GM18498 (cell line): ENCODE data around the gene TEX35.

ENCODE experiments used
- ATAC-seq: cut with Tn5 transposase; IDR thresholded peaks from one replicate; pipeline ENCODE4 v1.9.1; 2021; ENCODE audit warnings: mild to moderate bottlenecking, moderate library complexity; ENCODE audit not compliant: unreplicated experiment

TEX35 gene

DNA sequence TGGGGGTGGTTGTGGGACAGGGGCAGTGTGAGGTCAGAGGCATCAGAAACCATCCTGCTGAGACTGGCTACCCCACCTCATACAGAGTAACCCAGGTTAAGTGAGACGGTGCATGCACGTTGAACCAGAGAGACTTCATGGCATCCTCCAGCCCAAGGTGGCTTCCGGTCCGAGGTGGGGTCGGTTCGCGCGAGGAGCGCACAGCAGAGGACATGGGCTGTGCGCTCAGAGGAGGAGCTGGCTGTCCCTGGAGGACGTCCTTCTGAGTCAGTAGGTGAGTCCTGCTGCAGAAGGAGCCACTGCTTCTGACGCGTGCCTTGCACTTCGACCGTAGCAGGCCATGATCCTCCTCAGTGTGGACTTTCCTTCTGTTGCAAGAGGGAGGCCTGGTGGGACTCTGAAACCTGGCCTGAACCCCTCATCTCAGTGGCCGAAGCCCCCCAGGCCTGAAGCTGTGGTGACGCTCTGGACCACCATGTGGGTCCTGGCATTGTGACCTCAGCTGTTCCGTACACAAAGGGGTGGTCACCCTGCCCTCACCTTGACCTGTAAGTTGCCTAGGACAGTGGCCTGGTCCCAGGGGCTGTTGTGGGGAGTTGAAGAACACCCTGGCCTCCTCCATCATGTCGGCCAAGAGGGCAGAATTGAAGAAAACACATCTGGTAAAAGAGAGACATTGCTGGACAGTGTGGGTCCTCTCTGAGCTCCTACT is at the start of gene TEX35:
TEX35 (plus strand) TSS at position 544 of the 712 bp plus-strand sequence; CDS start at position 624, 80 bp downstream.
- ATAC-seq, result no peak

GRCh38 chr1:178464141-178464540 is 48.8 kb upstream of the TEX35 start:
- ATAC-seq, result no peak

DNA sequence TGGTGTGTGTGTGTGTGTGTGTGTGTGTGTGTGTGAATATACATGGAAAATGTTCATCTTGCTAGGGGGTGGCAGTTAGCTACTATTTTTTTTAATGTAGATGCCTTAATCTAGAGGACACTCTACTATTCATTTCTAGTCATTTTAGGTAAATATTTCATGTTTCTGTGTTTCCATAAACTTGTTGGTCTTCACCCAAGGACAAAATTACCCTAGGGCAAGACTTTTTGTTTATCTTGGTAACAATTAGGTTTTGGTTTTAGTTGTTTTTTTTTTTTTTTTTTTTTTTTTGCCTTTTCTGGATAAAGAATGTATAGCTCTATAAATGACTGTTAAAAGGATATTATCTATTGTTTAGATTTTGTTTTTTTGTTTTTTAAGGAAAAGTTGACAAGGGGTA is 48.3 kb upstream of the TEX35 start:
- ATAC-seq, result no peak

DNA sequence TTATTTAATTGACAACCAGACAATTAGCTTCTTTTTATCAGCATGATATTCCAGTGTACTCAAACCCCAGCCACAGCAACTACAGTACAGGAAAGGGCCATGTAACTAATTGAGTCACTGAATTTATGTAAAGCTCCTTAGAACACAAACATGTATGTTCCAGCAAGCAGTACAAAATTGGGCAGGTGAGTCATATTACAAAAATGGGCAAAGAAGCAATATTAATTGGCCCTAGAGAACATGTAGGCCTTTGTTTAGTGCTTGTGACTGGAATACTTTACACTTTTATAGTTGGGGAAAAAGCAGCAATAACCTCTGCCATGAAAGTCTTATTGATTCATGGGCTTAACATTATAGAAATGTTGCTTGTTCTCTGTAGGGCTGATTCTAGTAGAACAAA is 47.9 kb upstream of the TEX35 start:
- no peak for ATAC-seq

- no peak for ATAC-seq
Measured at GRCh38 chr1:178467837-178468236, 45.1 kb upstream of the TEX35 start.

DNA sequence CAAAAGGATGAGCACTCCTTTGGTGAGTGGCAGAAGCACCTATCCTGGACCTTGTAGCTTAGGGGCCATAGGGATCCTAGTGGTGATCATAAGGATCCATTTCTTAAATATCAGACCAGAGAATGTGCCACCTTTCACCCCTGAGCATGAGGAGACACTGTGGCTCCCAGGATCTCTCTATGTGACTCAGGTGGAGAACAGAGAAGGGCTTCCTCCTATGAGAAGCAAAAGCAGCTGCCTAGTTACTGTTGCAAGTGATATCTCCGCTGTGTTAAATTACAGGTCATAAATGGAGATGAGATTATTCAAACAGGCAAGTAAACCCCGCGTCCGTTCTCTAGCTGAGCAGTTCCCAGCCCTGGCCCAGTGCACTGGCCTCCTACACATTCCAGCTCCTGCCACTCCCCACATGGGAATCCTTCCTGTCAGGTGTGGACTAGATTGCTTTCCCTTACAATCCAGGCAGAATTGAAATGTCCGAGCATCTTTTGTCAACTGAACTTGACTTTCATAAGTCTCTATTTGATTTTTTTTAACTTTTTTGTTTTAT is 42.4 kb upstream of the TEX35 start:
- no peak for ATAC-seq

GRCh38 chr1:178472531-178472930 is 40.4 kb upstream of the TEX35 start:
- no peak for ATAC-seq

DNA sequence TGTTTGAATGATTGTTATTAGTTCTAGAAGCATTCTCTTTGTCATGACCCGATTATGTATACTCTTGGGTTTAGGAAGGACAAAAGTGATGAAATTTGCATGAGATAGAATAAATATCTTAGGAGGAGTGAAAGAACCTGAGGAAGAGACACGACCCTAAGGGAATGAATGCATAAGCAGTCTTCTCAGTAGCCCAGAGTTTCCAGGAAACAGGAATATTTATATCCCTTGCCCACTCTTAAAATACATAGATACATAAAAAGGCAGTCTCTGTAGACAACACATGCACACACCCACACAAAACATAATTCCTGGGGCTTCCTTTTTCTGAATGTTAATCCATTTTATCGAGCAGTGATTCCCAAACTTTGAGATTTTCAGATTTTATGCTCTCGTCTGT is 35.5 kb upstream of the TEX35 start:
- no peak for ATAC-seq

DNA sequence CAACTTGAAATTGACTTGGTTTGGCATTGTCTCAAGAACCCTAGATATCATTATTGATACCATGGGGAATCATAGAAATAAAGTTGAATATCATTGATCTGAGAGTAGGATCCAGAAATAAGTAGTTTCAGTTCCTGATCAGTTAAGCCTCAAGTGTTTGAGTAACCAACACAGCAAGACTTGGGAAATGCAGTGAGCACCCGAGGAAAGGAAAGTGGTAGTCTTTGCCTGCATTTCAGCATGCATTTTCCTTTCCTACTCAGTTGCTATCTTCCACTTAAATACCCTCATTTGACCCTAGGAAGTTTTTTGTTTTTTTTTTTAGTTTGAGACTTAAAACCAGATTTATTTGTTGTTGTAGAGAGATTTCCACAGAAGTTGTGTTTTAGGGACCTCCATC is 35.1 kb upstream of the TEX35 start:
- no peak for ATAC-seq

DNA sequence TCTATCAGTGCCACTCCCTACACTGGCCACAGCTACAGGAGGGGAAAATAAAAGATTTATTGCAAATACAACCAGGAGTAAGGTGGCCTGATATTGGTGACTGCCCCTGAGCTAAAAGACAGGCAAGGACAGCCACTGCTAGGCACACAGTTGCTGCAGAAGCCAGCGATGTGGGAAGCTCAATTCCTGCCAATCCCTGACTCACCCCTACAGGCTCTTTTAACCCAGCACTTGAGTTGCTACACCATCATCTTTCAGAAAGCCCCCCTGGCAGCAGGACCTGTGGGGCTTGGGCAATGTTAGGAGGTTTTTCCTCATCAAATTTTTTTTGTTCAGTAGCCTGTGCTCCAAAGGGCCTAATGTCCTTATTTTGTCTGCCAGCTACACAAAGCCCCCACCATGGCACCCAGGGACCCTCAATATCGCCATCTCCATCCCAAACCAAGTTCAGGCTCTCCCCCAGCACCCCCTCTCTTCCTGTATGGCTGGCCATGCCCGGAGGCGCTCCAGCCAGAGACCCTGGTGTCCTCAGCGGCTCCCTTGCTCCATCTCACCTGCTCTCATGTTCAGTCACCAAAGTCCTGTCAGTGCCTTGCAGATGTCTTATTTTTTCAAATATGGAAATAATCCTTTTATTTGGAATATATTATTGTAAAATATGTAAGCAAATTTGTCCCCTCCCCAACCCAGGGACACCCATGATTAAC is 29.5 kb upstream of the TEX35 start:
- no peak for ATAC-seq

GRCh38 chr1:178484698-178485225 is 28.1 kb upstream of the TEX35 start:
- no peak for ATAC-seq

GRCh38 chr1:178485541-178485981 is 27.3 kb upstream of the TEX35 start:
- no peak for ATAC-seq

DNA sequence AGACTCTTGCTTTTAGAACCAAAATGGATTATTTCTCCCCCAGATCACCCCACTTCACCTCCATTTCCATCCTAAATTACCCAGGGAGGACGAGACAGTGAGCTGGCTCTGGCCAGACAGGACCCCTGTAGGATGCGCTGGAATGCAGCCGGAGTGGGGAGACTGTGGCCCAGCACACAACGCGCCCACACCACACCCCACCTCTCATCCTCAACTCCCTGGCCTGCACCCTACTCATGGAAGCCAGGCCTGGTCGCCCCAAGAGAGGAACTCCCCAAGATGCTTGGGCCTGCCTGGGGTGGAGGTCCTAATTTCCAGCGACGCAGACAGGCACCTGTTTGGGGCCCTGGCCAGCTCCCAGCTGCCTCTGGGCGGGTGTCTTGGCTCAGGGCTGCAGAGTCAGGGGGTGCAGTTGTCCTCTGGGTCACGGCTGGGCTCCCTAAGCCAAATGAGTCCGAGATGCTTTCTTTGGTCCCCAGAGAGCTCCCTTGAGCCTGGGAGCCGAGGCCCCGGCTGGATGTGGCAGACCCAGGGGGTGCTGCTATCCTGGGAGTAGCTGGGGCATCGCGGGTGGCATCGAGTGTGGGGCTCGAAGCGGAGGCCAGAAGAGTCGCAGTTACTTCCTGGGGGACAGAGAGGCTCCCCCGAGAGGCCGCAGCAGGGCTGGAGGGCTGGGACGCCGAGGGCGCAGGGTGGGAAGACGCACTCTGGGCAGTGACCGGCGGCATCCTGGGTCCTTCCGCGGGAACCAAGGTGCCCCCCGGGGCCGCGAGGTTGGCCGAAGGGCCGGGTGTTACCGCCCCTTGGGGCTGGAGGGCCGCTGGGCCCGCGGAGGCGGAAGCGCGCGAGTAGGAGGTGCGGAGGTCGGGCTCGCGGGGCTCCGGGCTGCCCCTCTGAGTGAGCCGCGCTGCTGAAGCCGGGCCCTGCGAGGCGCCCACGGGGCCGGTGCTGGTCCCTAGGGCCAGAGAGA is 26.5 kb upstream of the TEX35 start:
- ATAC-seq, result no peak

- ATAC-seq, result no peak
Measured at GRCh38 chr1:178487070-178487615, 25.8 kb upstream of the TEX35 start.

- ATAC-seq, result no peak
Measured at GRCh38 chr1:178488393-178488792, 24.5 kb upstream of the TEX35 start.

DNA sequence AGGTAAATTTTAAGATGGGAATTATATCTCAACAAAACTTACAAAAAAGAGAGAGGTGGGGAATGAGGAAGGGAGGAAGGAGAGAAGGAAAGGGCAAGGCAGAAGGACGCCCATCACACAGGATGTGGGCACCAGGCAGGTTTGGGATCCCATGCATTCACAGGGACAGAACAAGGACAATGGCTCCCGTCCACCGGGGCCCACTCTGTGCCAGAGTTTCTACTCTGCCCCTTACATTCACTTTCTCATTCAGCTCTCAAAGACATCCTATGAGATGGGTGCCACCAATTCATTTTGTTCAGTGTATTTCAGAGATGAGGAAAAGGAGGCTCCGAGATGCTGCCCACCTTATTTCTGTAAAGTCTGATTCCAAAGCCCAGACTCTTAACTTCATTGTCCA is 23.5 kb upstream of the TEX35 start:
- no peak for ATAC-seq

- ATAC-seq, result no peak
Measured at GRCh38 chr1:178490136-178490535, 22.8 kb upstream of the TEX35 start.

DNA sequence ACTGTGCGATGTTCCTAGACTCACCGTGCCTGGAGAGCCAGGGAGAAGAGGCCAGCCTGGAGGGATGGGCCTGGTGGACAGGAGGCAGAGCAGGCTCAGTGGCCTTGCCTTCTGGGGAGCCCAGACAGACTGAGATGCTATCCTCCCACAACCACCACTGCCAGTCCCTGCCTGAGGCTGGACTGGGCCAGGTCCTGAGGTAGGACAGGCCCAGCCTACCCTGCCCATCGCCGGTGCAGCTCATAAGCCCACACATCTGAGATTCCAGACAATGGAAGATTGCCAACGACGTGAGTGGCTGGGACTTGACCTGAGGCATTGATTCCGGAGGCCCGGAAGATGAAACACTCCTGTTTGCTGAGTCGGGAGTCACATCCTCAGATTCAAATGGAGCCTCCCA is 21.9 kb upstream of the TEX35 start:
- ATAC-seq, result no peak

DNA sequence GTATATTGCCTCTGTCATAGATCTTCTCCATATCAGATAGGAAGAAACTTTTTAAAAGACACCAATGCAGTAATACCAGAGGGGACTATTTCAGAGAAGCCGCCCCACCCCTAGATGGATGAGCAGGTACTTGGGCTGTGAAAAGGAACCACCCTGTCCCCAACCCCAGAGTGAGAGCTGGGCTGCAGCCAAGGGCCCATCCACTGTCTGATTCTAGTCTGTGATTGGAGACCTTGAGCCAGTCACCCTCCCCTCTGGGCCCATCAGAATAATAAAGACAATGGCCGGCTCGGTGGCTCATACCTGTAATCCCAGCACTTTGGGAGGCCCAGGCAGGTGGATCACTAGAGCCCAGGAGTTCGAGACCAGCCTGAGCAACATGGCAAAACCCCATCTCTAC is 21.2 kb upstream of the TEX35 start:
- no peak for ATAC-seq

DNA sequence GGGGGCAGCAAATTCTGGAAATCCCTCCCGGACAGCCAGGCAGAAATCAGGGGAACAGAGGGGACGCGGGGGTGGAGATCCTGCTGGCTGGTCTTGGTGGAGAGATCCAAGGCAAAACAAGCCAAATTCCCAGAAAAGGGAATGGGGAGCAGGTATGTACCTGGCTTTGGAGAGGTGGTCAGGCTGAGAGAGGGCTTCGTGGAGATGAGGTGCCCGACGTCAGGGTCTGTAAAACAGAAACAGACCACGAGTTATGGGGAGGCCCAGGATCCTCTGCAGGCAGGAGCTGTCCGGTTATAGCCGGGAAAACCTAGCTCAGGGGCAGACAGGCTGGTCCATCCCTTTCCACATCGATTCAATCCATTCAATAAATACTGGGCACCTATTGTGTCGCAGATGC is 20.6 kb upstream of the TEX35 start:
- no peak for ATAC-seq
